ENCODE measurements around the gene HUWE1. TPM values are rescaled to one million over a fixed set of nuclear protein-coding genes. Genes with fewer than 3 reads are reported as not detected.
"Not testable (repeated sequence)": the region's sequence is repeated elsewhere in the genome, so short reads cannot be mapped to it uniquely, and the experiment has no call there.

Gene HUWE1
- total RNA-seq, 2 experiments from 2014 or later, result 213 to 237 TPM

GRCh38 chrX:53531255-53531966, 155.1 kb downstream of the HUWE1 start:
- POLR2A ChIA-PET, result interaction anchor here (1.0 kb wide), 1 partner anchor 11 kb away, joined by 3 read pairs; no protein-coding TSS in a partner anchor
- H3K36me3 Mint-ChIP-seq (ENCODE audit: low read depth), result peaks cover 35% of the 10 kb centered on the region
- H3K4me3 Mint-ChIP-seq, DNase-seq, H3K27me3 Mint-ChIP-seq, CTCF ChIA-PET, H3K4me1 Mint-ChIP-seq, H3K27ac Mint-ChIP-seq: not testable (repeated sequence)
- H3K9me3 Mint-ChIP-seq, result peaks cover 12% of the 10 kb centered on the region

GRCh38 chrX:53526999-53527398, 159.5 kb downstream of the HUWE1 start:
- ChIA-PET POLR2A (no interaction called here), CTCF (no interaction called here)
- Mint-ChIP-seq H3K9me3 (peaks cover 18% of the 10 kb centered on the region), H3K4me1 (no peaks in the 10 kb centered on the region), H3K4me3 (no peak overlapping the region), H3K27me3 (peaks cover 3% of the 10 kb centered on the region), H3K36me3 (ENCODE audit: low read depth) (peaks cover 3% of the 10 kb centered on the region), H3K27ac (no peak overlapping the region)
- no peak for DNase-seq

- Mint-ChIP-seq H3K9me3 (no peaks in the 10 kb centered on the region), H3K4me3 (no peak overlapping the region), H3K36me3 (ENCODE audit: low read depth) (no peaks in the 10 kb centered on the region), H3K4me1 (no peaks in the 10 kb centered on the region), H3K27me3 (peaks cover 5% of the 10 kb centered on the region), H3K27ac (no peak overlapping the region)
- CTCF ChIA-PET, result no interaction called here
- no peak for DNase-seq
- POLR2A ChIA-PET, result no interaction called here
Observed at GRCh38 chrX:53511322-53511721, 175.2 kb downstream of the HUWE1 start.

GRCh38 chrX:53504035-53504434, 182.5 kb downstream of the HUWE1 start:
- CTCF ChIA-PET; H3K9me3 Mint-ChIP-seq; H3K36me3 Mint-ChIP-seq (ENCODE audit: low read depth); DNase-seq; H3K4me1 Mint-ChIP-seq; H3K27me3 Mint-ChIP-seq; H3K27ac Mint-ChIP-seq; POLR2A ChIA-PET; H3K4me3 Mint-ChIP-seq: not testable (repeated sequence)

GRCh38 chrX:53494436-53494835, 192.1 kb downstream of the HUWE1 start:
- H3K4me1 Mint-ChIP-seq, result no peaks in the 10 kb centered on the region

GRCh38 chrX:53486285-53486684, 200.2 kb downstream of the HUWE1 start:
- POLR2A ChIA-PET, result no interaction called here
- H3K4me3 Mint-ChIP-seq, result no peak overlapping the region
- H3K4me1 Mint-ChIP-seq, result no peaks in the 10 kb centered on the region
- no peaks in the 10 kb centered on the region for H3K36me3 Mint-ChIP-seq (ENCODE audit: low read depth)
- H3K27me3 Mint-ChIP-seq, result peaks cover 2% of the 10 kb centered on the region
- H3K27ac Mint-ChIP-seq, result no peak overlapping the region
- DNase-seq, result no peak
- CTCF ChIA-PET, result interaction anchor here (0.8 kb wide), 1 partner anchor 174 kb away, joined by 3 read pairs; no protein-coding TSS in a partner anchor
- H3K9me3 Mint-ChIP-seq, result no peaks in the 10 kb centered on the region

More at GRCh38 chrX:53494436-53494835, 192.1 kb downstream of the HUWE1 start:
- DNase-seq, result no peak
- H3K4me3 Mint-ChIP-seq, result no peak overlapping the region
- no peak overlapping the region for H3K27ac Mint-ChIP-seq
- CTCF ChIA-PET, result interaction anchor here (0.7 kb wide), 1 partner anchor 181 kb away, joined by 3 read pairs; no protein-coding TSS in a partner anchor
- no peaks in the 10 kb centered on the region for H3K27me3 Mint-ChIP-seq
- POLR2A ChIA-PET, result no interaction called here
- H3K36me3 Mint-ChIP-seq (ENCODE audit: low read depth), result no peaks in the 10 kb centered on the region
- no peaks in the 10 kb centered on the region for H3K9me3 Mint-ChIP-seq

GRCh38 chrX:53483838-53484405, 202.6 kb downstream of the HUWE1 start:
- H3K36me3 Mint-ChIP-seq (ENCODE audit: low read depth), result no peaks in the 10 kb centered on the region
- POLR2A ChIA-PET, result no interaction called here
- no peak overlapping the region for H3K27ac Mint-ChIP-seq
- CTCF ChIA-PET, result interaction anchor here (3.8 kb wide), 1 partner anchor 167 kb away, joined by 30 read pairs; no protein-coding TSS in a partner anchor
- no peak for DNase-seq
- no peaks in the 10 kb centered on the region for H3K9me3 Mint-ChIP-seq
- H3K27me3 Mint-ChIP-seq, result peaks cover 4% of the 10 kb centered on the region
- H3K4me3 Mint-ChIP-seq, result no peak overlapping the region
- H3K4me1 Mint-ChIP-seq, result no peaks in the 10 kb centered on the region

- no peak for DNase-seq
- no peaks in the 10 kb centered on the region for H3K36me3 Mint-ChIP-seq (ENCODE audit: low read depth)
- ChIA-PET POLR2A (no interaction called here), CTCF (interaction anchor here (3.8 kb wide), 1 partner anchor 166 kb away, joined by 30 read pairs; no protein-coding TSS in a partner anchor)
- H3K4me3 Mint-ChIP-seq, result no peak overlapping the region
- no peaks in the 10 kb centered on the region for H3K4me1 Mint-ChIP-seq
- H3K9me3 Mint-ChIP-seq, result no peaks in the 10 kb centered on the region
- H3K27ac Mint-ChIP-seq, result no peak overlapping the region
- peaks cover 4% of the 10 kb centered on the region for H3K27me3 Mint-ChIP-seq
Observed at GRCh38 chrX:53483416-53483815, 203.1 kb downstream of the HUWE1 start.
